HEK293T (cell line): Measurements from ENCODE around the gene PRG3.

Experiments used
- ARNT ChIP-seq: fragments of 450-650 bp; IDR thresholded peaks from 2 replicates; pipeline ENCODE4 v1.6.1; 2017; ENCODE audit warnings: mild to moderate bottlenecking
- BHLHE40 ChIP-seq: fragments of 450-650 bp; IDR thresholded peaks from 2 replicates; pipeline ENCODE4 v1.6.1; 2016; ENCODE audit warnings: mild to moderate bottlenecking, moderate library complexity, borderline replicate concordance
- CTBP1 ChIP-seq: fragments of 450-650 bp; IDR thresholded peaks from 2 replicates; pipeline ENCODE4 v1.6.1; 2016; ENCODE audit warnings: borderline replicate concordance
- FOXA1 ChIP-seq: fragments of 450-650 bp; IDR thresholded peaks from 2 replicates; pipeline ENCODE4 v1.6.1; 2016; ENCODE audit warnings: mild to moderate bottlenecking
- FOXK2 ChIP-seq: fragments of 450-650 bp; IDR thresholded peaks from 2 replicates; pipeline ENCODE4 v1.6.1; 2016; ENCODE audit warnings: mild to moderate bottlenecking
- FOXM1 ChIP-seq: fragments of 450-650 bp; IDR thresholded peaks from 2 replicates; pipeline ENCODE4 v1.6.1; 2017; ENCODE audit warnings: mild to moderate bottlenecking, borderline replicate concordance
- HDGF ChIP-seq: fragments of 450-650 bp; IDR thresholded peaks from 2 replicates; pipeline ENCODE4 v1.6.1; 2017; ENCODE audit warnings: antibody characterized with exemption, borderline replicate concordance
- L3MBTL2 ChIP-seq: fragments of 450-650 bp; conservative IDR thresholded peaks from 2 replicates; pipeline ENCODE4 v1.6.1; 2016; ENCODE audit warnings: mild to moderate bottlenecking
- LEF1 ChIP-seq: fragments of 450-650 bp; IDR thresholded peaks from 2 replicates; pipeline ENCODE4 v1.6.1; 2017; ENCODE audit warnings: mild to moderate bottlenecking, borderline replicate concordance
- NFRKB ChIP-seq: fragments of 450-650 bp; IDR thresholded peaks from 2 replicates; pipeline ENCODE4 v1.6.1; 2016; ENCODE audit warnings: mild to moderate bottlenecking, moderate library complexity
- SP1 ChIP-seq: fragments of 450-650 bp; IDR thresholded peaks from 2 replicates; pipeline ENCODE4 v1.6.1; 2017
- SUZ12 ChIP-seq: fragments of 450-650 bp; IDR thresholded peaks from 2 replicates; pipeline ENCODE4 v1.6.1; 2016; ENCODE audit warnings: mild to moderate bottlenecking
- TARDBP ChIP-seq: fragments of 450-650 bp; IDR thresholded peaks from 2 replicates; pipeline ENCODE4 v1.6.1; 2016
- ZNF384 ChIP-seq: fragments of 450-650 bp; IDR thresholded peaks from 2 replicates; pipeline ENCODE4 v1.6.1; 2016

DNA sequence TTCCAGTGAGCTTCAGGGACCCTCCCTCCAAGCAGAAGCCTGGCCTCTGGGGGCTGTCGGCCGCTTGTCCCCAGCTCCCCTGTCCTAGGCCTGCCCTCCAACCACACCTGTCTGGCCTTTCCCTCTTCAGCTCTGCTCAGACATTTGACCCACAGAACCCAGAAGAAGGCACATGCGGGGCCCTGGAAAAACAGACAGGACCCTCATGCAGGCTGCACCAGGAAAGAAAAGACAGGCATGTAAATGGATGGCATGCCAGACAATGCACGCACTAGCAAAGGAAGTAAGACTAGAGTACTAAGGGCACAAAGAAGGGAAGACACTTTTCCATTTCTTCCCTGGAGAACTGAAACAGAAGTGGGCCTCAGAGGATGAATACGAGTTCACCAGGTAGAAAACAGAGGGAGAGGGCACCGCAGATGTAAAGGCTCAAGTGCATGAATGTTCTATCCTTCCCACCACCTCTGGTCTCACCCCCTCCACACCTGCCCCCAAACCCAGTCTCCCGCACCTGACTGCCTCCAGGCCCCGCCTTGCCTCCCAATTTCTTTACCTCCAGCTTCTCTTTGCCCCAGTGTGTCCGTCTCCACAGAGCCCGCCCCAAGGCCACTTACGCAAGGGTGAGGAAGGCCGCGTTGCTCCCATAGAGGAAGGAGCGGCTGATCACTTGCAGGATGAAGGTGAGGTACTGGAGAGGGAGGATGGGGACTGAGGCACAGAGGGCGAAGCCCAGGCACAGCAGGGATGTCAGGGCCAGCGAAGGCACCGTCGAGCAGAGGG, 28.6 kb upstream of the PRG3 start:
- TF ChIP-seq ARNT (no peak), L3MBTL2 (no peak), HDGF (no peak), FOXM1 (no peak), SP1 (no peak), TARDBP (no peak), BHLHE40 (no peak), NFRKB (no peak), FOXA1 (no peak), ZNF384 (no peak), FOXK2 (no peak), SUZ12 (no peak), LEF1 (no peak), CTBP1 (no peak)
